Cerebellar nuclear complex (tissue), 1 donor: ENCODE results near the gene ANAPC16.
"Not testable (repeated sequence)": the region's sequence is repeated elsewhere in the genome, so short reads cannot be mapped to it uniquely, and the experiment has no call there.

ENCODE experiments used
- DNase-seq, 2 experiments: peaks; one replicate each; lab custom pipeline; 2025; lab: John Stamatoyannopoulos, UW

The ANAPC16 gene

GRCh38 chr10:72211832-72212231 is 4.0 kb upstream of the ANAPC16 start:
- DNase-seq = not testable (repeated sequence)

GRCh38 chr10:72218325-72218724 is 2.5 kb downstream of the ANAPC16 start:
- no peak for DNase-seq

- DNase-seq = no peak
Measured at GRCh38 chr10:72218726-72219125, 2.9 kb downstream of the ANAPC16 start.

- DNase-seq = no peak
Measured at GRCh38 chr10:72219235-72219814, 3.5 kb downstream of the ANAPC16 start.

GRCh38 chr10:72220637-72221036 is 4.8 kb downstream of the ANAPC16 start:
- no peak for DNase-seq

GRCh38 chr10:72221278-72221677 is 5.5 kb downstream of the ANAPC16 start:
- DNase-seq = no peak

- DNase-seq = no peak
Measured at GRCh38 chr10:72223743-72224101, 7.9 kb downstream of the ANAPC16 start.

- not testable (repeated sequence) for DNase-seq
Measured at GRCh38 chr10:72224191-72224590, 8.4 kb downstream of the ANAPC16 start.

GRCh38 chr10:72226418-72227027 is 10.7 kb downstream of the ANAPC16 start:
- no peak for DNase-seq

- DNase-seq = no peak
Measured at GRCh38 chr10:72227826-72228225, 12.0 kb downstream of the ANAPC16 start.

GRCh38 chr10:72228318-72228751 is 12.5 kb downstream of the ANAPC16 start:
- DNase-seq = no peak

- no peak for DNase-seq
Measured at GRCh38 chr10:72229261-72230251, 13.7 kb downstream of the ANAPC16 start.

- DNase-seq = no peak
Measured at GRCh38 chr10:72233621-72234020, 17.8 kb downstream of the ANAPC16 start.

GRCh38 chr10:72234560-72235095 is 18.8 kb downstream of the ANAPC16 start:
- no peak for DNase-seq

- DNase-seq = no peak
Measured at GRCh38 chr10:72235544-72236279, 19.9 kb downstream of the ANAPC16 start.

- DNase-seq = peak in 1 of 2 experiments; percentile 29
Measured at GRCh38 chr10:72238392-72239175, 22.8 kb downstream of the ANAPC16 start.

- no peak for DNase-seq
Measured at GRCh38 chr10:72239409-72239808, 23.6 kb downstream of the ANAPC16 start.

GRCh38 chr10:72240371-72240770 is 24.6 kb downstream of the ANAPC16 start:
- no peak for DNase-seq

GRCh38 chr10:72241691-72242252 is 26.0 kb downstream of the ANAPC16 start:
- no peak for DNase-seq

GRCh38 chr10:72242675-72243074 is 26.9 kb downstream of the ANAPC16 start:
- DNase-seq = no peak
